NOMO-1 (cell line): ENCODE data around the gene ASB3.
A peak's percentile ranks its signal among the peaks of the same experiment; 100 is the strongest.
"Not testable (repeated sequence)": the region's sequence is repeated elsewhere in the genome, so short reads cannot be mapped to it uniquely, and the experiment has no call there.

ENCODE experiments used
- DNase-seq, 2 experiments: peaks; one replicate each; lab custom pipeline; 2025; ENCODE audit not compliant: unreplicated experiment in 2 of 2; lab: John Stamatoyannopoulos, UW

The ASB3 gene

DNA sequence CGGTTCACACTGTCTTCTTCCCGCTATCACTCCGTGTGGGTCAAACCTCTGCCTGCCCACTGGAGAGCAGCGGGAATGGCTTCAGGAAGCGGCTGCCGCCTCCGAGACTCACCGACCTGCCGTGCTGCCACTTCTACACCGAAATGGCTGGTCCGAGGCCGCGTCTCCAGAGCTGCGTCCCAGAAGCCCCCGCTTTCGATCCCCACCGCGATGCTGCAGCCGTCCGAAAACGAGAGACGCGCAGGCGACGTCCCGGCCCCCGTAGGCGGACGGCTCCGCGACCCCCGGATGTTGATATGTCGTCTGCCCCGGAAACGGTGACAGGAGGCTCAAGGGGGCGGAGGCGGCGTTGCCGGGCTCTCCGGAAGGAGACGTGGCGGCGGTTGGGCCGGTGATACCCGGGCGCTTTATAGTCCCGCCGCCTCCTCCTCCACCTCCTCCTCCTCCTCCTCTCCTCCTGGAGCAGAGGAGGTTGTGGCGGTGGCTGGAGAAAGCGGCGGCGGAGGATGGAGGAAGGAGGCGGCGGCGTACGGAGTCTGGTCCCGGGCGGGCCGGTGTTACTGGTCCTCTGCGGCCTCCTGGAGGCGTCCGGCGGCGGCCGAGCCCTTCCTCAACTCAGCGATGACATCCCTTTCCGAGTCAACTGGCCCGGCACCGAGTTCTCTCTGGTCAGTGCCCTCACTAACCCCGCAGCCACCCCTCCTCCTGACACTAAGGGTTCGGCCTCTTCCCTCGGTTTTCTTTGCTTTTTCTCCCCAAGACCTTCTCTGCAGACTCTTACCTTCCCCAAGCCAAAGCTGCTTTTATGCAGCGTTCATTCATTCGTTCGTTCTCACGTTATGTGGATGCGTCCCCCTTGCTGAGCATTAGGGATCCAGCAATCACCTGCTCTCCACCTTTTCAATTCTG is at the start of gene ASB3, which contains the start of gene ERLEC1:
Gene ASB3, minus strand, starts transcription at position 249 of the 909 bp plus-strand sequence. CDS start 21,381 bp downstream, outside the sequence.
Gene ERLEC1, plus strand, starts transcription at position 340 of the 909 bp plus-strand sequence. Its CDS starts 167 bp downstream, at position 507.
- peak; percentile 78 to 90 for DNase-seq

DNA sequence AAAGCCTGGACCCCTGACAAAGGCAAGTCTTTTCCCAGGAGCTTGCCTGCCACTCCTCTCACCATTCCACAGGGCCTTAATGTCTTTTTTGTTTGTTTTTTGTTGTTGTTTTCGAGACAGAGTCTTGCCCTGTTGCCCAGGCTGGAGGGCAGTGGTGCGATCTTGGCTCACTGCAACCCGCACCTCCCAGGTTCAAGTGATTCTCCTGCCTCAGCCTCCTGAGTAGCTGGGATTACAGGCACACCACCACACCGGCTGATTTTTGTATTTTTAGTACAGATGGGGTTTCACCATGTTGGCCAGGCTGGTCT is 43.2 kb upstream of the ASB3 start:
- DNase-seq, result not testable (repeated sequence)

- no peak for DNase-seq
These were observed 42.7 kb upstream of the ASB3 start for GRCh38 chr2:53829273-53829979.

DNA sequence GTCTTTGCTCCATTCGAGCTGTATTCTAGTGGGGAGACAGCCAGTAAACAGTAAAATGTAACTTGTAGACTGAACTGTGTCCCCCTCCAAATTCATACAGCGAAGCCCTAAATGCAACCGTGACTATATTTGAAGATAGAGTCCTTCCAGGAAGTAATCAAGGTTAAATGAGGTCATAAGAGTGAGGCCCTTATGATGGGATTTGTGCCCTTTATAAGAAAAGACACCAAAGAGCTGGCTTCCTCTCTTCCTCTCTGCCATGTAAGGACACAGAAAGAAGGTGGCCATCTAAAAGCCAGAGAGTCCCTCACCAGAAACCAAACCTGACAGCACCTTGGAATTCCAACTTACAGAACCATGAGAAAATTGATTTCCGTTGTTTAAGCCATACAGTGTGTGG is 41.6 kb upstream of the ASB3 start:
- no peak for DNase-seq

DNA sequence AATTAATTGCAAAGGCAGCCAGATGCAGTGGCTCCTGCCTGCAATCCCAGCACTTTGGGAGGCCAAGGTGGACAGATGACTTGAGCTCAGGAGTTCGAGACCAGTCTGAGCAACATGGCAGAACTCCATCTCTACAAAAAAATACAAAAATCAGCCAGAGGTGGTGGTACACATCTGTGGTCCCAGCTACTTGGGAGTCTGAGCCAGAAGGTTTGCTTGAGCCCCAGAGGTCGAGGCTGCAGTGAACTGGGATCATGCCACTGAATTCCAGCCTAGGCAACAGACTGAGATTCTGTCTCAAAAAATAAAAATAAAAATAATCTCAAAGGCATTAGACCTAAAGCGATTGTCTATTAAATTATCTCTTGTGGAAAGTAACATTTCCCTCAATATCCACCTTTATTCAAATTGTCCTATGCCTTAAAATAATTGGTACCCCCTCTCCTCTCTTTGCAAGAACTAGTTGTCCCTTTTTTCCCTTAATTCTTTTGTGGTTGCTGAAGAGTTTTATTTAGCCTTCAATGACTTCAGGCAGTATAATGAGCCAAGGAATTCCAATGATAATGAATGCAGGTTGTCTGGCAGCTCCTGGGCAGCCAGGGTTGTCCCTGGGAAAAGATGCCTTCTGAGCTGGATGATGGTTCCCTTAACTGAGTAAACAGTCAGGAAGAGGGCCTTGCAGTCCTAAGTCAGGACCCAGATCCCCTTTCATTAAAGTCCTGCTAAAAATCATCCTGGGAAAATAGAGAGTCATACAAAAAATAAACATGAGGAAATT is 40.8 kb upstream of the ASB3 start:
- no peak for DNase-seq

DNA sequence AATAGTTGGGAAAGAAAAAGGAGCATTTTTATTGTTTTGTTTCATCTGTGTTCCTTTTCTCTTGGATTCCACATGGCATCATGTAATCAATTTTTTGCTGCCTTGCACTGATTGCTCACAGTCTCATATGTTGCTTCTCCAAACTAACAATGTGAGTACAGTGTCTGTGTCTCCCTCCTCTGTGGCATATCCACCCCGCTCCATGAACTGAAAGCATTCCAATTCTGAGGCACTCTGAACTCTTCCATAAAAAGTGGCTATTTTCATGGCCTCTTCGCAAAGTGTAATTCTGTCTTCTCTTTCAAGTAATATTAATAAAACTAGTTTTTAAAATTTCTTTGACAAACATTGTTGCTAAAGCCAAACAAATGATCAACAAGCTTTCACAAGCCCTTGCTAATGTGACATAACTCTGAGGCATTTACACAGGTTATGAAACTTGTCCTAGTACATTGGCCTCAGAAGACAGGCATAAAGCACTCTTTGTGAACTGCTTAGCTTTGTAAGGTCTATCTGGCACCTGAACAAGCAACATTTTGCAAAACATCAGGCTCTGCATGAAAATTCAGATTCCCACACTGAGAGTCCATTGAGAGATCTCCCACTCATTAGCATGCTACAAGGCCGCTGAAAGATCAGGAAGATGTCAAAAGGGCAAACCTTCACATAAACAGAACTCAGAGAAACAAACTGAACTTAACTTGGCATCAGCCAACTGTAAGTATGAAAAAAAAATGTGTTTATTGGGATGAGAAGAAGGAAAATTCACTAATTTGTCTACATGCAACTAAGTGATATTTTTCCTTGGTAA is 40.0 kb upstream of the ASB3 start:
- DNase-seq, result no peak

GRCh38 chr2:53826030-53826410 is 39.3 kb upstream of the ASB3 start:
- no peak for DNase-seq

- DNase-seq, result not testable (repeated sequence)
These were observed 36.9 kb upstream of the ASB3 start for GRCh38 chr2:53823639-53824038.

DNA sequence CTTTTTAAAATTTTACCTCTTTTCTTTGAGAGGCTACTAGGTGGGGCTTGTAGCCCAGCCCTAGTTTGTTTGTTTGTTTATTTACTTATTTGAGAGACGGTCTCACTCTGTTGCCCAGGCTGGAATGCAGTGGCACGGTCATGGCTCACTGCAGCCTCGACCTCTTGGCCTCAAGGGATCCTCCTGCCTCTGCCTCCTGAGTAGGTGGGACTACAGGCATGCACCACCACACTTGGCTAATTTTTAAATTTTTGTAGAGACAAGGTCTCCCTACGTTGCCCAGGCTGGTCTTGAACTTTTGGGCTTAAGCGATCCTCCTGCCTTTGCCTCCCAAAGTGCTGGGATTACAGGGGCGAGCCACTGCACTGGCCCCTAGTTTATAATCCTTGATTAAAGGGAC is 35.1 kb upstream of the ASB3 start:
- no peak for DNase-seq

GRCh38 chr2:53820711-53821110 is 34.0 kb upstream of the ASB3 start:
- DNase-seq, result no peak

DNA sequence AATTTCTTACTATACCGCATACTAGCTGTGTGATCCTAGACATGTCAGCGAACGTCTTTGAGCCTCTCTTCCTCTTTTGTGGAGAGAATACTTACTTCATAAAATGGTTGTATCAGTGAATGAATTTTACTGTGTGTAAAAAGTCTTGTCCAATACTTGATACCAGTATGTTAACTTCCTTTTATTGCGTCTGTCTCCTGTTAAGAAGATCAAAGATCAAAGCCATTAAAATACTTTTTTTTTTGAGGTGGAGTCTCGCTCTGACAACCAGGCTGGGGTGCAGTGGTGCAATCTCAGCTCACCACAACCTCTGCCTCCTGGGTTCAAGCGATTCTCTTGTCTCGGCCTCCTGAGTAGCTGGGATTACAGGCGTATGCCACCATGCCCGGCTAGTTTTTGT is 33.3 kb upstream of the ASB3 start:
- DNase-seq, result no peak

GRCh38 chr2:53819634-53820033 is 32.9 kb upstream of the ASB3 start:
- no peak for DNase-seq

DNA sequence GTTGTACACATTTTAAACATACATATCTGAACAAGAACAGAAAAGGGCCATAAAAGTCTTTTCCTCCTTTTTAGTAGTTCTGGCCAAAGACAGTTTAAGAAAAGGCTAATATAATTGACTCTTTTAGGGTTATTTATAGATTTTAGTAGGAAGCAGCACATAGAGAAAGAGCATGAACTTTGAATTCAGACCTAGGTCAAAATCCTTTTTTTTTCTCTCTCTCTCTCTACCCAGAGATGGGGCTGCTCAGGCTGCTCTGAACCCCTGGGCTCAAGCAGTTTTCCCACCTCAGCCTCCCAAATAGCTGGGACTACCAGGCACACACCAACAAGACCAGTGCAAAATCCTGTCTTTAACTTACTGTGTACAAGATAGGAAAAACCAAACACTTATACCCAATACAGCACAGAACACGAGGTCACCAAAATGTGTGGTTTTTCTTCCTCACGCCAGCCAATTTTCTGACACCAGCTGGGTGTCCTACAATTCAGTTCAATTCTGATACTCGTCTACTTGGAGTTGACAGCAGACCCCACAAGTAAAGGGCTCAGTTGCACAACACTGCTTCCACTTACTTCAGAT is 32.2 kb upstream of the ASB3 start:
- DNase-seq, result no peak

- DNase-seq, result no peak
These were observed 26.4 kb upstream of the ASB3 start for GRCh38 chr2:53813151-53813550.

DNA sequence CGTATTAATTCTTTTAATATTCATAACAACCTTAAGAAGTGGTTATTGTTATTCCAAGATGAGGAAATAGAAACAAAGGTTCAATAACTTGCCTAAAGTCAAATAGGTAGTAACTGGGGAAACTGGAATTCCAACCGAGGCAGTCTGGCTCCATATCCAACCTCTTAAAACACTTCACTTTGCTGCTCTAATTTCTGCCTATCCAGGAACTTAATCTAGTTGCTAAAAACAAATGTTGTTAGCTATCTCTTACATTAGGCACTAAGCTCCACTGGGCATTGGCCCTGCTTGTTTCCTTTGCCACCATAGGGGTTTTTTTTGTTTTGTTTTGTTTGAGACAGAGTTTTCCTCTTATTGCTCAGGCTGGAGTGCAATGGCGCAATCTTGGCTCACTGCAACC is 24.8 kb upstream of the ASB3 start:
- no peak for DNase-seq

DNA sequence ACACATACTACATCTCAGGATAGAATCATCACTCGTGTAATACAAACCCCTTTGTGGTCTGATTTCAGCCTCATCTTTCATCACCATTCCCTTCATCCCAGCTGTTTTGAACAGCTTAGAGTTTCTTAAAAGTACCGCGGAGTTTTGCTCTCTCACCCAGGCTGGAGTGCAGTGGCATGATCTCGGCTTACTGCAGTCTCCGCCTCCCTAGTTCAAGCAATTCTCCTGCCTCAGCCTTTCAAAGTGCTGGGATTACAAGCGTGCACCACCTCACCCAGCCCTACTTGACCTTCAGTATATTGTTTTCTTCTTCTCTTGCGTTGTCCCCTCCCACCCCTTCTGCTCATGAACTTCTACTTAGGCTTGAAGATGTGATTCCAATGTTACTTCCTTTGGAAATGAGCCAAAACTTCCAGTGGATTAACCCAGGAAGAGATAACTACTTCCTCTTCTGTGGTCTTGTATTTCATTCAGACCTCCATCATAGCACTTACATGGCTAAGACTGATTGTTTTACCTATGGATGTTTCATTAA is 15.9 kb upstream of the ASB3 start:
- no peak for DNase-seq

DNA sequence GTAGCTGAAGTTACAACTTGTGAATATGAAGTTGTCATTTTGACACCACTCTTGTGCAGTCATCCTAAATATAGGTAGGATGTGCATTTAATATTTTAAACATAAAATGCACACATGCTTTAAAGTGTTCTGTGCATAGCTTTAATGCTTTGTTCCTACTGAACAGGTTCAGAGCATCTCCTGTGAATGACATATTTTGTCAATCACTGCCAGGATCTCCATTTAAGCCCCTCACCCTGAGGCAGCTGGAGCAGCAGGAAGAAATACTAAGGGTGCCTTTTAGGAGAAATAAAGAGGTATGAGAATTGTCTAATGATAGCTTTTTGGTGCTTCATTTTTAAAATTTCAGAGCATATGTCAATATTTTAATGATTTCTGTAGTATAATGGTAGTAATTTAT is 14.8 kb upstream of the ASB3 start:
- no peak for DNase-seq

GRCh38 chr2:53793821-53794220 is 7.1 kb upstream of the ASB3 start:
- no peak for DNase-seq

- no peak for DNase-seq
These were observed 6.5 kb upstream of the ASB3 start for GRCh38 chr2:53793261-53793660.
